Activated CD8-positive, alpha-beta memory T cell treated with anti-CD3 and anti-CD28 coated beads, Interleukin-2, amount 50 U/mL, for 48 hours (primary cell): Measurements from ENCODE around the gene TKFC.

Experiments
- DNase-seq: peaks from one replicate; pipeline ENCODE4 v3.0.0-alpha.2; 2020

TKFC gene, protein sequence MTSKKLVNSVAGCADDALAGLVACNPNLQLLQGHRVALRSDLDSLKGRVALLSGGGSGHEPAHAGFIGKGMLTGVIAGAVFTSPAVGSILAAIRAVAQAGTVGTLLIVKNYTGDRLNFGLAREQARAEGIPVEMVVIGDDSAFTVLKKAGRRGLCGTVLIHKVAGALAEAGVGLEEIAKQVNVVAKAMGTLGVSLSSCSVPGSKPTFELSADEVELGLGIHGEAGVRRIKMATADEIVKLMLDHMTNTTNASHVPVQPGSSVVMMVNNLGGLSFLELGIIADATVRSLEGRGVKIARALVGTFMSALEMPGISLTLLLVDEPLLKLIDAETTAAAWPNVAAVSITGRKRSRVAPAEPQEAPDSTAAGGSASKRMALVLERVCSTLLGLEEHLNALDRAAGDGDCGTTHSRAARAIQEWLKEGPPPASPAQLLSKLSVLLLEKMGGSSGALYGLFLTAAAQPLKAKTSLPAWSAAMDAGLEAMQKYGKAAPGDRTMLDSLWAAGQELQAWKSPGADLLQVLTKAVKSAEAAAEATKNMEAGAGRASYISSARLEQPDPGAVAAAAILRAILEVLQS

DNA sequence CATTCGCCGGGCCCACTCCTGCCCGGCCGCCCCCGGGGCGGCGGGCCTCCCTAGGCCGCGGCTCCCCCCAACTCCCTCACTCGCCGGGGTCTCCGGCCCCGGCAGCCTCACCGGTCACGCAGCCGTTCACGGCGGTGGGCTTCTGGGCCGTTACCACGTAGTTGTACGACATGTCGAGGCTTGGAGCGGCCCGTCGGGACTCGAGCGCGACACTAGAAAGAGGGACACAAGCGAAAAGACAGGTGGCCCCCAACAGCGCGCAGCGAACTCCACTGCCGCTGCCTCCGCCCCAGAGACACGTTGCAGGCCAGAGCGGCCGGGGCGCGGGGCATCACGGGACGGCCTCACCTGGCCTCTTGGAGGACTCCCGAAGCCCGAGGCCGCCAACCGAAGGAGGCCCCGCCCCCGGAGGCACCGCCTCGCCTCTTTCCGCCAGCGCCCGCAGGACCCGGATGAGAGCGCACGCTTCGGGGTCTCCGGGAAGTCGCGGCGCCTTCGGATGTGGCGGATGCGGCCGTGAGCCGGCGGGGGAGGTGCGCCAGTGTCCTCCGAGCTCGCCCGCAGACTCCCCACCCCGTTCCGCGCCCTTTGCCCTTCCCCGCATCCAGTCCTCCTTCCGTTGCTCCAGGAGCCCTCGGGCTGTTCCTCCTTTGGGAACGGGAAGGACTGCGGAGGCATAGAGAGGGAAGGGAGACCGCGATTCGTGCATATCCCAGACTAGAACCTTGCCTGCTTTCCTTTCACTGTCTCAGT lies at the start of gene TKFC, which contains the start of gene DDB1:
TSS of gene TKFC (plus strand) at position 432 of the 753 bp plus-strand sequence. CDS start 1,501 bp downstream, outside the sequence.
TSS of gene DDB1 (minus strand) at position 309 of the 753 bp plus-strand sequence. CDS start at position 172, 137 bp downstream.
- DNase-seq = peak; percentile 99

DNA sequence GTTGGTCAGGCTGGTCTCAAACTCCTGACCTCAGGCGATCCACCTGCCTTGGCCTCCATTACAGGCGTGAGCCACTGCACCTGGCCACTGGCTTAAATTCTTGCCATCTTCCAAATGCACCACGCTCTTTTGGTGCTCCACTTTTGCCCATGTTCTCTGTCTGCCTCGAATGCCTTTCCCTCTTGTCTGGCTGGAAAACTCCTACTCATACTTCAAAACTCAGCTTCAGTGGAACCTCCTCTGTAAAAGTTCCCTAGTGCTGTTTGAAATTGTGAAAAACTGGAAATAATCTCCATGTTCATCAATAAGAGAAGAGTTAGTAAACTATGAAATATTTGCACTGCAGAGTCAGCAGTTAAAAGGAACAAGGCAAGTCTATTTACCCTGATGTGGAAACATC lies 49.4 kb upstream of the TKFC start:
- DNase-seq = no peak

DNA sequence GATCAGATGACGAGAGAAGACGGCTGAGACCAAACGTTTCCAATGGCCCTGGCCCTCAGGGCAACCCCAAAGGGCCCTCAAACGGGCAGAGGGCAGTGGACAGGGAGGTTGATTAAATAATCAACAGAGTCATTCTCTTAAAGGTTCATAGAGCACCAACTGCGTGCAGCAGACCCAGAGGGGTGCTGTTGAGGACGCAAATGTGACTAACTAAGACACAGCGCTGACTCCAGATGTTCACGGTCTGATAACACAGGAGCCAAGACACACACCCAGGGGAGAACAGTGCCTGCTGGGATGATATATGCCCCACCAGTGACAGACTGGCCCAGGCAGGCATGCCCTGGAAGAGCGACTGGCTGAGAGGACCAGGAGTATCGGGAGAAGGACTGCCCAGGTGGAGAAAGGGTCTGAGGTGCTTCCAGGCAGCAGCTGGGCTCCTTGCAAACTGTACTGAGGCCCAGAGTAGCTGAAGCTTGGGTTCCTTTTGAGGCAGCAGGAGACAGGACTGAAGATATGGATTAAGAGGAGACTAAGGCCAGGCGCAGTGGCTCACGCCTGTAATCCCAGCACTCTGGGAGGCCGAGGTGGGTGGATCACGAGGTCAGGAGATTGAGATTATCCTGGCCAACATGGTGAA lies 45.6 kb upstream of the TKFC start:
- DNase-seq = no peak

DNA sequence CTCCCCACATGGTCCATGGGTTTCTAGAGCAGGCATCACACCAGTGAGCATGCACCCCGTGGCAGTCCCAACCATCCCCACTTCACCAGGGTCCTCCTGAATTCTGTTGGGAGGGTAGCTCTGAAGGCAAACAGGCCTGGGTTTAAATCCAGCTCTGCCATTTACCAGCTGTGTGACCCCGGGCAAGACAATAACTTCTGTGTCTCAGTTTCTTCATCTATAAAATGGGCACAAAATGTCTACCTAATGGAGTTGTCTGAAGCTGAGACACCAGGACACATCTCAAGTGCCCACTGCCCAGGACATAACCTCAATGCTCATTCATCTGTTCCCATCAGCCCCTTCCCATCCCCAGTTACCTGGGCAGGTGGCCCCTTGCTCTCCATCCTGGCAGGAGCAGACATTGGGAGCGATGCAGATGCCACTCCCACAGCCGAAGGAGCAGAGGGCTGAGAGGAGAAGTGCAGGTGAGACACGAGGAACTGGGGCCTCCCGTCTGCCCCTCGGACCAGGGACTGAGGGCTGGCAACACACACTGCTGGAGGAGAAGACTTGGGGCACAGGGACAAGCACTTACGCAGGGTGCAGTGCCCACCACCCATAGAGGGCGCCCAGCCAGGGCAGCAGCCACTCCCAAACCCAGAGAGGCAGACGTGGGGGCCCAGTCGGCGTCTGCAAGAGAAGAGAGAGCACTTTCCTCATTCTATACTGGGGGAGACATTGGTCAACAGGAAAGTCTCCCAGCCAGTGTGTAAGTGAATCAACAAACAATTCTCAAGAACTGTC lies 41.9 kb upstream of the TKFC start:
- no peak for DNase-seq

DNA sequence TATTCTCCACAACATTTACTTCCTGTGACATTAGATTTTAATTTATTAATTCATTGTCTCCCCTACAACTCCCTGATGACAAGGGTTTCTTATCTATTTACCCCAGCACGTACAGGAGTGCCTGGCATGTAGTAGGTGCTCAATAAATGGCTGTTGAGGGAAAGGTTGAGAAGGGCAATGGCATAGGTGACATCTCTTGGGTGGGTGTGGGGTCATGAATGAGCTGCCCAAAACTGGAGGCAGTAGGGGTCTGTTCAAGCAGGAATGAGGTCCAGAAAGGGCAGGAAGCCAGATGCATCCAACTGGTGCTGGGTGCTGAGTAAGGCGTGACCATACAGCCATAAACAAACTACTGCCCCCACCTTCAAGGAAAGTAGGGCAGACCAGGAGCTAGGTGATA lies 40.7 kb upstream of the TKFC start:
- DNase-seq = no peak

DNA sequence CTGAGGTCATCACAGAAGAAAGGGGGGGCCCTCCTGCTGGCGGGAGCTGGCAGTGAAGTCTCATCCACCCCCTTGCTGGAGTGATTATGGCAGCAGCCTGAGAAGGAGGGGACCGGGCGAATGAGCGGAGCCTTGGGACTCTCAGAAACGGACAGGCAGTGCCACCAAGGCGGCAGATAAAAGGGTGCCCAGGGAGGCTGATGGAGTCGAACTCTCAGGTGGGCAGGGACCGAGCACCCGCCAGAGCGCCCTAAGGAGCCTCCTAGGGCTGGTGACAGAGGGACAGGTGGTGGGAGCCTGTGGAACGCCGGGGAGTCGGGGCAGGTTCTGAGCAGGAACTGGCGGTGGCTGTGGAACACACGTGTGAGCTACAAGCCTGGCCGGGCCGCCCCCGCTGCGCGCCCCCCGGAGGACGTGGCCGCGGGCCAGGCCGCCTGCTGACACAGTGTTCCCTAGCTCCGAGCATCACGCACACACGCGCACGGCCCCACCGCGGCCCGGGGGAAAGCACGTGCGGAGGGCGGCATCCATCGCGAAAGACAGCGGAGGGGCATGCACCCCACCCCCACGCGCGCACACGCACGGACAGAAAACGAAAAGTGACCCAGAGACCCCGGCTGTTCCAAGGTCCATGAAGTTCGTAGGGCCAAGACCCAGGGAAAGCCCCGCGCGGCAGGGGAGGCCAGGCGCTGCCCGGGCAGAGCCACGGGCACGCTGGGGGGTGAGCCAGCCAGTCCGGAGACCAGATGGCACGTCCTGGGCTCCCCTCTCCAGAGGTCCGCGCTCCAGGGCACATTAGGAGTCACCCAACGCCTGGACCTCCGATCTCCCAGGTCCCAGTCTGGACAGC lies 38.9 kb upstream of the TKFC start:
- peak; percentile 84 for DNase-seq

DNA sequence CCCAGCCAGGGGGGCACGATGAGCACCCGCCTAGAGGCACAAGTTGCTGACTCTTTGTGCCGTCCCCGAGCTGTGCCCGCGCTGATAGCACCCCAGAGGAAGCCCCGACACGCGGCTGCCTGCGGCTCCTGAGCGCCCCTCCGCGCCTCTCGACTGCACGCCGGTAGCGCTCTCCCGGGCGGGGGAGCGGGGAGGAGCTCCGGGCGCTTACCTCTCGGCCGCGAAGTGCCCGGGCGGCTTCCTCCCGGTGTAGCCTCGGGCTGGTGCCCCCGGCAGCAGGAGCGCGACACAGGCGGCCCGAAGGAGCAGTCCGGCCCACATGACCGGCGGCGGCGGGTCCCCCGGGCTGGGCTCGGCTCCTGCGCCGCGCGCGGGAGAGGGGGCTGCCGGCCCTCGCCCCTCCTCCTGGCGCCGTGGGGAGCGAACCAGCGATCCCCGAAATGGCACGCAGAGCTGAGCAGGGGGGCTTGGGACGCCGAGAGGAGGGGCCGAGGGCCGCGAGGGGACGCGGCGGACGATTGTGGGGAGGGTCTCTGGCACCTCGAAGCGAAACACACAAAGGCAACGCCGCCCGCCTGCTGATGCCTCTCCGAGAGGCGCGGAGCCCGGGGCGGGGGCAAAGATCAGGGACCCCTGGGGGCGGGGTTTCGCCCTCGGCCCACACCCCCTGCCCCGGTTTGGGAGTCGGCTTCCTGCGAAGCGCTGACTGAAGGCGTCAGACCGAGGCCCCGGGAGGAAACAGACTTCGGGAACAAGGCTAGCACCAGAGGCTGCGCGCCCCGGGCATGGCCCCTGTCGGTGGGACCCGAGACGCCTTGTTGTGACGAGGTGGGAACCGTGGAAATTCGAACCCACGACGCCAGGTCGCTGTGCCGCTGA lies 38.1 kb upstream of the TKFC start, which contains the start of gene VWCE:
TSS of gene VWCE (minus strand) at position 600 of the 879 bp plus-strand sequence. CDS start at position 321, 279 bp downstream.
- DNase-seq = peak; percentile 89

DNA sequence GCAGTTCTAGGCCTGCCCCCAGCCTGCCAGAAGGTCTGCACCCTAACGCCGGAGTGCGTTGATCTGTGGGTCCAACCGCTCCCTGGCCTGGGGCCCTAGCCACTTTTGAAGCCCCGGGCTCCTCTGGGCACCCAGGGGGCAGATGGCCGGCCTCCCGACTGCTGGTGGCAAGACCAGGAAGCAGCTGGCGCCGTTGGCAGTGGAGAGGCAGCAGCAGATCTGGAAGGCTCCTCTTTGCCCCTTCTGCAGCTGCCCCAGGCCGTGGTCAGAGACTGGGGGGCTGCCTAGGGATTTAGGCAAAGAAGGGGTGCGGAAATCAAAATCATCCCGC lies 37.5 kb upstream of the TKFC start:
- no peak for DNase-seq

DNA sequence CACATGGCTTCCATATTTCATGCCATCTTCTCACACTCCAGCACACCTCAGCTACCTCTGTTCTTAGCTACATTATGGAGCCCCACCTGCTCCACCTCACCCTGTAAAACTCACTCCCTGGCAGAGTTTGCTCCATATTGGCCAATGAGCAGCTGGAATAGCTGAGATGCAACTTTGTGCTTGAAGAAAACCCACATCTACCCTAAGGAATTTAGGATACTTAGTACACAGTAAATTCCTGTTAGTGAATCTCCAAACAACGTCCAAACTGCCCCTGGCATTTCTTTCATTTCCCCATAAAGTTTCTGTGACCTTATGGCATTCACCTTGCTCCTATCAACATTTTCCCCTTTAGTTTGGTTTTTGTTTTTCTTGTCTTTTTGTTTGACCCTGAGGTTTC lies 35.7 kb upstream of the TKFC start:
- DNase-seq = no peak

DNA sequence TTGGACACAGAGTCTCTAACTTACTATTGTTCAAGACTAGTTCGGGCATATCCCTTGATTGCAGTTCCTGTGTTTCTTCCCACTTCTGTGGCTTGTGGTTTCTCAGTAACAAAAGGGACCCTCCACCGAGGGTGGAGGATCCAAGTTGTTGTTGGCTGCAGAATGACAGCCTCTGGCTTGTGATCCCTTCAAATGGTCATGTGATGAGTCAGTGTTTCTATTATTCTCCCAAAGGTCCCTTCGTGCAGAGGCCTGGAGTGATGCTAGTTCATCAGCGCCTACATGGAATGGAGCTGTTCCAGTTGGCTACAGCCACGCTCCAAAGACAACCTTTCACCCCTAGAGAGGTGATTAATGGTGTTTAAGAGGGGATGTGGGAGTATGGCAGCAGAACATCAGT lies 35.3 kb upstream of the TKFC start:
- DNase-seq = no peak

DNA sequence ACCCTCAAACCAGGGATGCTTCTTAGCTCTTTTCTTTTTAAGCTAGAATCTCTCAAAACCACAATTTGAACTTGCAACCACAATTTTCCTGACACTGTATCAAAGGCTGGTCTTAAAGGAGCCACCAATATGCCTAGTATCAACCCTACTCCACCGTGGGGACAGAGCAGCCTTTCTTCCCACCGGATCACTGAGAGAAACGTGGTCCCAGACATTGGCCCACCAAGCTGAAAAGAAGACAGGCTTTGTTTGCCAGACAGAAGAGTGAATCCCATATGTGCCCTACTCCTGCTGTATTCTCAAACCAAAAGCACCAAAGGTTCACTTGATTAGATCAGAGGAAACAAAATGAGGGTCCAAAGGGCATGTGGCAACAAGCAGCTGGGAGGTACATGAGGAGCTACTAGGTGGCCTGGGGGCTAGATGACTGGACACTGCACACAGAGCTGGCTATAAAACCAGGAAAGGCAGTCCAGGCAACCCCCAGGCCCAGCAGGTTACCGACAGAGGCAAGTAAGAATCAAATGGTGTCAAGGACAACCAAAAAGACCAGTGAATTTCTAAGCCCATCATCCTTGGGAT lies 34.3 kb upstream of the TKFC start:
- no peak for DNase-seq

DNA sequence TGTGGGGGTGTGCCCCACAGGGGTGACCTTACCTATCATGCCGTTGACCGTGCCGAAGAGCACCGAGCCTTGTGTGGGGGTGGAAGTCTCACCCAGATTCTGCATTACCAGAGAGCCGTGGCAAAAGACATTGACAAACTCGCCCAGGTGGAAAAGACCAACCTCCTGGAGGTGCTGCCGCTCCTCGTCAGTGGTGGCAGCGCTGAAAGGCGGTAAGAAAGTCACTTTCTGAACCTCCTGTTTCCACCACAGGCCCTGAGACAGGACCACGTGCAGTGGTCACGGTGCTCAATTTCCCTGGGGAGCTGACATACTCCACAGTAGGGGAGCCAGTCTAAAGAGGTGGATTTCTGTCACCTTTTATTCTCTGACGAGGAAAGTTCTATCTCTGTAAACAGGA lies 30.5 kb upstream of the TKFC start:
- DNase-seq = no peak

DNA sequence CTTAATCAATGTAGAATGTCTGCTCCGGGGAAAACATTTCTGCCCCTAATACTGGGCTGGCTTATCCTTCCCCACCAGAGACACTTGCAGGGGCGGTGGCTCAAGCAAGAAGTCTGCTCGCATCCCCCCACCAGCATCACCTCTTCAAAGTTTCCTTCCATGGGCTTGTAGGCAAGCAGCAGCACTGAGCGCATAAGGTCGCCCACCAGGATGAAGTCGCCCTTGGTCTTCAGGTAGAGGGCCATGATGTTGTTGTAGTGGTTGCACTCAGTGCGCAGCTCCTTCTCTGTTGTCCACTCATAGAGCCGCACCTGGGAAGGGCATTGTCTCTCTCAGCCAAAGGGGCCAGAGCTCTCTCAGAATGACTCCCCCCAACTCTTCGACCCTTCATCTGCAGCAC lies 29.3 kb upstream of the TKFC start:
- no peak for DNase-seq

DNA sequence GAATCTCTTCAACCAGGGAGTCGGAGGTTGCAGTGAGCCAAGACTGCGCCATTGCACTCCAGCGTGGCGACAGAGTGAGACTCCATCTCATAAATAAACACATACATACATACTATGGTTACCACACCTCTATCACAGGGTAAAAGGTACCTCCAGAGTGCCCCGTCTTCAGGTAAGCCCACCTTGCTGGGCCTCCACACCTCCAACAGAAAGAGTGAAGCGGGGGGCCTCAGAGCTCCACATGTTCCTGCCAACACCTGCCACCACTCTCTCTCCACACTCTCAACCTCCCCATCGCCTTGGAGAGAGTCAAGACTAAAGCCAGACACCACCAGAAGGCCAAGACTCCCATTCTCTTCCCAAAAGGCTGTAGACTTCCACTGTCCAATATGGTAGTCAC lies 27.6 kb upstream of the TKFC start:
- no peak for DNase-seq

DNA sequence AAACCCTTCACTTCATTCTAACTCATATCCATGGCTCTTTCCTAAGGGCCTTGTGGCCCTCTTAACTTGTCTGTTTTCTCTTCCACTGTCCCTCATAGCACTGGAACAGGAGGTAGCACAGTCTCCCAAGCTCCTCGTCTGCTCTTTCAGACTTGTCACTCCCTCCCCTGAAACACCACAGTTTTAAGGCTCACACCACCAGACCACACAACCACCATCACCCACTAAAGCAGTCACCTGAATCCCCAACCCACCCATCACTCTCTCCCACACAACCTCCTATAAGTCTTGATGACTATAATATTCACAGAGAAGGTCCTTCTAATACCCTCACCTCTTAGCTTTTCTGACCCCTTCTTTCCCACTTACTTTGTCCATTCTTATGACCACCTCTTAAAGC lies 26.8 kb upstream of the TKFC start:
- no peak for DNase-seq

DNA sequence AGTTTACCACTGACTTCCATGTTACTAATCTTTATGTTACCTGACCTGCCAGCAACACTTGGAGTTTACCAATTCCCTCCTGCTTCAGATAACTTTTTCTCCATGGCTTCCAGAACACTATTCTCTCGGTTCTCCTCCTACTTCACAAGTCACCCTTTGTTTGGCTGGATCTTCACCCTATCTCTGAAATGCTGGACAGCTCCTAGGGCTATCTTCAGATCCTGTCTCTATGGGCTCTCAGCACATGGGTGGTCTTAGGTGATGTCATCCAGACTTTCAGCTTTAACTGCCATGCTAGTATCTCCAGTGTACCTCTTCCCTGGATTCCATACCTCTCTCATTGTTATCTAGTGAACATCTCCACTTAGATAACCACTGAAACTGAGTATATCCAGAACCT lies 25.7 kb upstream of the TKFC start:
- no peak for DNase-seq

DNA sequence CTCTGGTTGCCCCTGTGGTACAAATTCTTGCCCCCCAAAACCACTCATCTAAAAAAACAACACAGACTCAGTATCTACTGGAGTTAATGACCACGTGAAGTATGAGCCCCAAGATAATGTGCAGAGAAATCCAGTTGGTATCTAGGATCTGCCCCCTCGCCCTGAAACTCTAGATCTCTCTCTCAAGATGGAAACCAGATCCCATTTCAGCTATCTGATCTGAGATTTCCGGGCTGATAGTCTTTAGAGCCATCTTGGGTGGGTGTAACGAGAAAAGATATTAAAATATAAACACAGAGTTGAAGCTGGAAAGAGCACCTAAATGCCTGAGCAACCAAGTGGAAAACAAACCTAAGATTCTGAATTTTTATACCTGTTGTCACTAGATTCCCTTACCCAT lies 23.9 kb upstream of the TKFC start:
- no peak for DNase-seq

DNA sequence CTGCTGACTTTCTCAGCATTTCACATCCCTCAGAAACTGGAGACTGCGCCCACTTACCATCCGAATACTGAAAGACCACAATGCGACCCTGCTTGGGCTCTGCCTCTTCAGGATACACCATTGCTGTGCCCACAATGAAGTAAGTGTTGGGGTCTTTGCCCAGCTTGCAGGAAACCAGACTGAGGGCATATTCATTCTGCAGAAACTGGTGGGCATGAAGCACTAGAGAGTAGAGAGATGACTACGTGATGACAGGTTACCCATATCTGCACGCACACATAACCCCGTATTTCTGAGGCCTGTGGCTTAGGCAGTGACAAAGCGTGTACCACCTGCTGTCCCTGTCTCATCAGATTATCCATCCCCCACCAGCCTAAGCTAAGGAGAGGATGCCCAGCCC lies 23.3 kb upstream of the TKFC start:
- DNase-seq = peak; percentile 67

DNA sequence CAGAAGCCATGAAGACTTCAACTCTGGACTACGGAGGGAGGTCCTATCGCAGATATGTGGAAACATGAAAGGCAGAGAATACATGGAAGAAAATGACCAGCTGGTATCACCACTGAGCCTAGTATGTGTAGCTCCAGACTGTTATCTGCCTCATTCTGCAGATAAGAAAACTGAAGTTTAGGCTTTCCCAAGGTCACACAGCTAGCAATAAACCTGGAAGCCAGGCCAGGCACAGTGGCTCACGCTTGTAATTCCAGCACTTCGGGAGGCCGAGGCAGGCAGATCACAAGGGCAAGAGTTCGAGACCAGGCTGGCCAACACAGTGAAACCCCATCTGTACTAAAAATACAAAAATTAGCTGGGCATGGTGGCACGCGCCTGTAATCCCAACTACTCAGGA lies 22.3 kb upstream of the TKFC start:
- DNase-seq = no peak

DNA sequence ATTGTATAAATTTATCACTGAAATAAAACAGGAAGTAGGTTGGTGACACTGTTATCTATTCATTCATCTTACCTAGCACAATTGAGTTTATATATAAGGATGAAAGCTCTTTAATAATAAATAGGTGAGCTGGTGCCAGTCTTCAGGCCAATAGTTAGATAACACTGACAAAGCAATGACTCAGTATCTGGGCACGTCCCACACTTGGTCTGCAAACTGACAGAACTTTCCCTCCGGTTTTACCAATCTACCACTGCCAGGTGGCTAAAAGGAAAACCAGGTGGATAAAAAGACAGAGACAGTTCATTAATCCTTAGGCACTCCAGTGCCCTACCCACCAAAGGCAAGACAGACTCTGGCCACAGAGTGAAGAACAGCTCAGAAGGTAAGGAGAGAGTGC lies 17.8 kb upstream of the TKFC start:
- DNase-seq = no peak
